UCSD-AML1 (cell line): ENCODE results near the gene P3H2.

Source experiments
- DNase-seq: peaks from one replicate; lab custom pipeline; 2025; ENCODE audit not compliant: unreplicated experiment; lab: John Stamatoyannopoulos, UW

P3H2 gene

DNA sequence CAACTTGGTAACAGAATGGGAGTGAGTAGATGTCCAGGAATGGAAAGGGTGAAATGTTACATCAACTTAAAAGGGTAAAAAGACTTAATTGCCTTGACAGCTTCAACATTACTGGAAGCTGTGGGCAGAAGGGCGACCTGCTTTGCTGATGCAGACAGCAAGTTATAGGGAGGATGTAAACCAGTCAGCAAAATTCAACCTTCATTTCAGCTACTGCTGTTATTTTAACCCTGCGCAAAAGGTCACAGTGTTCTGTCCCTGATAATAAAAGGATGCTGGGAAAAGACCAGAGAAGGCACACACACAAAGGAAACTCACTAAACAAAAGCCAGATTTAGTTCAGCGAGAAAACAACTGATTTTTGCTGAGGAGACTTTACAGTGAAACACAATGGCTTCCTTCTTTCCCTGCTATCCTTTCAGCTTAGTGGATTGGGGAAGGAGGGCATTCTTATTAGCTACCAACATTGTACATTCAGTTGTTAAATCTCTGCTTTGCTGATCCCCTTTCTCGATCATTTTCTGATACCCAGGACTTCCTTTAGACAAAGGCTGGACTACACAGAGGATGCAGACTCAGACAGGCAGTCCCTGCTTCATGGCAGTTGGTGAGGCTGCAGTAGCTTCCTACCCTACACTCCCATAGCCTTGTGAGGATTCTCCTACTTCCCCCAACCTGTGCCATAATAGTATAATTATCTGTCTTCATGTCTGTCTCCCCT, 62.0 kb downstream of the P3H2 start:
- DNase-seq, result no peak

DNA sequence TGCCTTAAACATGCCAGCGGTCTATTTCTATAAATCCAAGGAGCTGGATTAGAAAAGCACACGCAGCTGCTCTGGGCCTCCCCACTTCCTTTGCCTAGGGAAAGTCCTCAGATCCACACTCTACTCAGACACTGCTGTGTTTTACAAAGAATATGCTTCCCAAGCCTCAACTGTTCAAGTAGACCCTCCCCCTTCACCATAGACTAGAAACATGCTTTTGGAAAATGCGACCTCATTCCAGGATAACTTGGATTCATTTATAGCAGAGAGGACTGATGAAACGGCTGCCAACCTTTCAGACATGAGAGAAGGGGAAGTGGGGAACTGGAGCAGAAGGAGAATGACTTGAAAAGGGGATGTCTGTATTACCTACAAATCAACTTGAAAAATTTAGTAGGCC, 64.0 kb downstream of the P3H2 start:
- no peak for DNase-seq

DNA sequence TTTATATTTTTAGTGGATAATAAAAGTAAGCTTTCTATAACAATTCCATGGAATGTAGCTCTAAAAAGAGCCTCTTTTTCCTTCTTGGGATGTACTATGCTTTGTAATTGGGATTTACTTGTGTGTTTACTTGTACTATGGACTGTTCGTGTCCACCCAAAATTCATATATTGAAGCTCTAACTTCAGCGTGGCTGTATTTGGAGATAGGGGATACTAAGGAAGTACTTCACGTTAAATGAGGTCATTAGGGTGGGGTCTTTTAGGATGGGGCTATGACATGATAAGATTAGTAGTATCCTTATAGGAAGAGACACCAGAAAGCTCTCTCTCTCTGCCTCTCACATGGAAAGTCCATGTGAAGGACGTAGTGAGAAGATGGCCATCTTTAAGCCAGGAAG, 64.9 kb downstream of the P3H2 start:
- no peak for DNase-seq

DNA sequence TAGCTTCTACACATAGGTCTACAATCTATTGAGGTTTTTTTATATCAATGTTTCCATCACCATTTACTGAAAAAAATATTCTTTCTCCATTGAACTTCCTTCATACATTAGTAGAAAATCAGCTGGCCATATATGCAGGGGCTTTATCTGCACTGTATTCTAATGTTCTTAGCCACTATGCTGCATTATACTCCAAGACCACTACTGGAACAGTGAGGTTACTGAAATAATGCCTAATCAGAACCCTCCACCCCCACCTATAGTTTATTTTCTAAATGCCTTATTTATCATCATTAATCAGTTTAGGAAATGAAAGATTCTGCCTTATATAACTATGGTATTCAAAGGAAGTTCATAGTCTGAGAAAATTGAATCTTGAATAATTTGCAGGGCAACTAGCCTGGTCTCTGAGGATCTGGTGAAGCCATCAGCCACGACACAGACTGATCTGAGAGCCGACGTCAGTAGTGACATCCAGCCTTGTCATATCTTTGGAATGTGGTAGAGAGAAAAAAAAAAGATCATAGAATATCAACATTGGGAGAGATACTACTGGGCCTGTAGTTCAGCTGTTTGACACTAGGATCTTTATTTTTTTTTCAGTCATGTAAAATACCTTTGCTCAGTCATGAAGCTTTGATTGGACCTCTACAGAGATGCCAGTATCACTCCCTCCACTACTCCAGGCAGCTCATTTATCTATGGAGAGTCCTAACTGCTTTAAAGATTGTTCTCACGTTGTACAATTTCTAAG, 66.6 kb downstream of the P3H2 start:
- no peak for DNase-seq

DNA sequence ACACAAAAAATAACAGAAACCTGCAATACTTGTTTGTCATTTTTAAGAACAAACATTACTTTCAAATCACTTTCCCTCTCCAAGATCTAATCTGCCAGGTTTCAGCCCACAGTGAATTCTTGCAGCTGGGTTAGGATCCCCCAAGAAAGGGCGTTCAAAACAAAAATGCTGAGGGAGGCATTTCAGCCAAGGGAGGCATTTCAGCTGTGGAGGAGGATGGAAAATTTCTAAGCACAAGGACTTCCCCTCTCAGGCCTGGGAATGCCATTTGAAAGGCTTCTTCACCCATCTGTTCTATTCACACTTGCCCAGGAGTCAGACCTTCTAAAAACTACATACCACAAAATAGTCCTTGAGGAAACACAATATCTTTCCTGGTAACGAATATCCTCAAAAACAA, 69.1 kb downstream of the P3H2 start:
- no peak for DNase-seq

DNA sequence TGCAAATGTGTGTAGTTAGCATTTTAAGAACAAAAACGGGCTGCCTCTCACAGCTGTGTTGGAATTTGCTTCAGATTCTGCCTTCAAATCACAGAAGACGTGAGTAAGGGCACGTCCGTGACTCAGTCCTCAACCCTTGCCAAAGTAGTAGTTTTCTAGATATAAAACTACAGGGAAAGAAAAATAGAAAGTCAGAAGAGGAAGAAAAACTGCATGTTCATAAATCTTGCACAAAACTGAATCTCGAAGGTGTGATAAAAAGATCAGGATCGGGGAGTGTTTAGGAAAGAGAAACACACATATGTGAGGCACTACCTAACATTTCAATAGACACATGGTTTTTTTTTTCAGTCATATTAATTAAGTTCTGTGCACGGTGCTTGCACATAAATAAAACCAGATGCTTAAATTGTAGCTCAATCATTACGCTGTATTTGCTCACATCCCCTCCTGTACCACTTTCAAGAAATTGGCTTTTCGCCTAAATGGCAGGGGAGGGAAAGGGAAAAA, 71.7 kb downstream of the P3H2 start:
- no peak for DNase-seq

DNA sequence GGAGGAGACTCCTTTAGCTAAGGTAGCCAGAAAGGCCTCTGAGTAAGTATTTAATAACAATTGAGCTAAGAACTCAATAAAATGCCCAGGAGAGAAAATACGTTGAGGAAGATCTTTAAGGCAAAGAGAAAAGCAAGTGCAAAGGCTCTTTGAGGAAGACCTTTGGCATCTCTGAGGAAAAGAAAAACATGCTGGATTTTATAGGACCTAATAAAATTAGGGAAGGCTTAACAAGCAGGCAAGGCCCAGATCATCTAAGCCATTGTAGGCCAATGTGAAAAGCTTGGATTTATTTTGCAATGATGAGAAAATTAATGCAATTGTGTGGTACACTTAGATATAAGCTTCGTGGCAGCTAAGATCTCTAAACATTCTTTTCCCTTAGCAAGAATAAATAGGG, 75.7 kb downstream of the P3H2 start:
- no peak for DNase-seq

DNA sequence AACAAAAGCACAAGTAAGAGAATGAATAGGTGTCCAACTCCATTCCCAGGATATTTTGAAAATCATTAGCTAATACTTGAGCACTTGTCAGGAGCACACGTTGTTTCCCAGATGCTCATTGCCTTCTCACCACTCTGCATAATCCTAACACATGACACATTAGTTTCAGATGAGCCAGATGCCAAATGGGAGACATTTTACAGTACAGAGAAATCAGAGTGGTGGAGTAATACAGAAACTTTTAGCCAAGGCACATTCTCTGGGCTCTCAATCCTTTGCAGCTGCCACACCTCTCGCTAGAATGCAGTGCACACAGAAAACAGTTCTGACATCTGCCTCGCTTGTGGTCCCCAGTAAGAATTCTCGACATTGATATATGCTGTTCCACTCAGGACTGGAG, 76.6 kb downstream of the P3H2 start:
- no peak for DNase-seq

DNA sequence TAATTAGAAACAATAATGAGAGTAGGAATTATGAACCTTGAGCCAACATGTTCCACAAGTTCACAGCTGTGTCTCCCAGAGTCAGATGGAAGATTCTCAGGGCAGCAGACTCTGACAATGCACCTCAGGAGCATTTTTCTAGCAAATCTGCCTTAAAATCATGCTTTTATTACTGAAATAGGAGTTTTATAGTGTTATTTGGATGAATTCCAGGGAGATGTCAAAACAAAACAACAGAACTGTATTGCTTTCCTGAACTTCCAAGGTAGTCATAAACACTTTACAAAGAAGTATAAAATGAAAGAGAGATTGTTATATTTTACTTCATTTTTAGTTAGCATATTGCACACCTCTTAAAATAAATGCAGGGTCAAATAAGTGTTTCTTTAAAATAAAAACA, 77.0 kb downstream of the P3H2 start:
- DNase-seq, result no peak

DNA sequence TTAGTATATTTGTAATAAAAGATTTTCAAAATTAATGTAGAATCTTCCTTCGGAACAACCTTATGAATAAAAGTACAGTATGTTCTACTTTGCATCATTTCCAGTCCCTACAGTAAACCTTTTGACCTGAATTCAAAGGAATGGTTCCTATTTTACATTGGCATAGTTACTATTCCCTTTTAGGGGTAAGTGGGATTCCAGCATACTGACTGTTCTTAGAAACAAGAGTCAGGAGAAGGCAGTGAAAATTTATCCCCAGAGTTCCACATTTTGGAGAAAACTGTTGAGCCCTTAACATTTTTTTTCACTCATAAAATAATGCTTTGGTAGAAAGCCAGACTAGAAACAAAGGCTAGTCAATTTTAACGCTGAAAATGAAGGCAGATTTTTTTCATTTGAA, 78.1 kb downstream of the P3H2 start:
- DNase-seq, result no peak

DNA sequence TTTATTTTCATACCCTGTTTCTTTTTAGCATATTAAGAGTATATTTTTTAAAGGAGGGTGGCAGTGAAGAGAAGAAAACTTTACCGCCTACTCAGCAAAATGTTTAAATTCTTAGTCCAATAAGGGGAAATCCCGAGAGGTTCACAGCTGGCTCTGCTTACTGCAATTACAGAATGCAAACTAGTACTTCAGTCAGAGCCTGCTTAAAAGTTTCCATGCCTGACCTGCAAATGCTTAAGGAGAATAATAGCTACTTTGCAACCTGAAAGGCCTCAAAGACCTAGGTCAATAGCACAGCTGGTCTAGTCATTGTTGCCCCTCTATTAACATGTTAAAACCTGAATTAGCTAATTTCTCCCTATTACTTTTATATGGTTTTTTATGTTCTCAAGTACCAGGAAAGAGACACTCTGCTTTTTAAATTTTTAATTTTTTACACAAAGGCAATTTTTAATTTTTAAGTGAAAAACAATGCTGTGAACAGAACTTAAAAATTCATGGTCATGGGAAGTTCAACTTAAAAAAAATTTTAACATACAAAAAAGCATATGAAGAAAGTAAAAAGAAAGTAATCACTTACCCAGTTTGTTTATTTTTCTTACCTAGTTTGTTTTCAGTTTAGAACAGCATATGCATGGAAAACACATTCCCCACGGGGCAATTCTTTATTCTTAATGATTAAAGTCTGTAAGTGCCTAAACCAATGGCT, 79.2 kb downstream of the P3H2 start:
- DNase-seq, result no peak

DNA sequence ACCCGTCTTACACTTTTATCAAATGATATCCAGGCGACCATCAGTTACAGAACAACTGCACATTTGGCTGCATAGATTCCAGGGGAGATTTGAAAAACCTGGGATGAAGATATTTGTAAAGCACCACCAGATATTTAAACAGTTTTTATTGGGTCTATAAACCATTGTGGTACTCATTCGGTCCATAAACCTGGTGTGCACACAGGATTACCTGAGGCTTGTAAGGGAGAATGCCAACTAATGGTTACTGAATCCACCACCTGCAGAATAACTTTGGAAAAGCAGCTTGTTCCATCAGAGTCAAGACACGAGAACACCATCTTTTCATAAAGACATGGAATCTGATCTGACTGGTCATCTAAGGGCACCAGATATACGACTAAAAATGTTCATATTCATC, 80.6 kb downstream of the P3H2 start:
- DNase-seq, result no peak

DNA sequence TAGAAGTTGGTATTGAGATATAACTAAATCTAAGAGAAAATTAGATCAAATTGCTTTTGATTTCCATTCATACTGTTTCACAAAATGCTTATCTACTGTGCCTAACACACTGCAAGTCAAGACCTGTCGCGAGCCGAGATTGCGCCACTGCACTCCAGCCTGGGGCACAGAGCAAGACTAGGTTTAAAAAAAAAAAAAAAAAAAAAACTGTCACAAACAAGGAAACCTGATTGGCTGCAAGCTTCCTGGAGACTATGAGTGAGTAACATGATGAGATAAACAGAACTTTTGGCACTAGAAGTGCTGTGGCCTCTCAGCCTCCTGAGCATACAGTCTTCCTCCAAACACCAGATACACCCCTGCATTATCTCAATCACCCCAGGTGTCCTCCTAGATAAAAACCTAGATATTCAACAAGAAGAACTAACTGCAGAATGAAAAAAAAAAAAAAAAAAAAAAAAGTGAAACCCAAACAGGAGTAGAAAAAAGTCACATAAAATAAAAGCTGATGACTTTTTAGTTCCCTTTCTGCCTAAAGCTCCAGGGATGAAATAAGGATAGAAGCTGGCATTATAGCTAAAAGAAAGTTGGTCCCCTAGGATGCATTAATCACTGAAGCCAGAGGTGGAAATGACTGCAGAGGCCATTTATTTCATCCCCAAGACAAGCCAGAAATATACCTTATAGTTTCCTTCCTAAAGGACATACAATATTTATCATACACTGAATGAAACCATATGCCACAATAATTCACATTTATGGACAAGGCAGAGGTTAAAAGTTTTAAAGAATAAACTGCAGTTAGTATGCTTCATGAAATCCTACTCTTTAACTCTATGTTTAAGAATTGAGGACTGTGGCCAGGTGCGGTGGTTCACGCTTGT, 82.4 kb downstream of the P3H2 start:
- no peak for DNase-seq

DNA sequence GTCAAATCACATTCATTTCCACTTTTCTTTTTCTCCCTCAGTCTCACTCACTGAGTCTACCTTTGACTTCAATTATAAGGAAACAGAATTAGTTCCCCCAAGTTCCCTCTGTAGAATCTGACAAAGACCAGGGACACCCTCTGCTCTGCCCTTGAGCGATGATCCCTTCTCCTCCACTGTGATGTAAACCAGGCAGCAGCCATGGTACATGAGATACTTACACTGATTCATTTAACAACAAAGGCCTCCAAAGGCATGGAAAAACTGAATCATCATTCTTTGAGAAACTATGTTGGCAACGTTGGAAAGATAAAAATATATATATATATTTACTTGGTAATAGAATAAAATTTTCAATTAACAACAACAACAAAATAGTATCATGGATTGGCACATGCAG, 84.1 kb downstream of the P3H2 start:
- no peak for DNase-seq

DNA sequence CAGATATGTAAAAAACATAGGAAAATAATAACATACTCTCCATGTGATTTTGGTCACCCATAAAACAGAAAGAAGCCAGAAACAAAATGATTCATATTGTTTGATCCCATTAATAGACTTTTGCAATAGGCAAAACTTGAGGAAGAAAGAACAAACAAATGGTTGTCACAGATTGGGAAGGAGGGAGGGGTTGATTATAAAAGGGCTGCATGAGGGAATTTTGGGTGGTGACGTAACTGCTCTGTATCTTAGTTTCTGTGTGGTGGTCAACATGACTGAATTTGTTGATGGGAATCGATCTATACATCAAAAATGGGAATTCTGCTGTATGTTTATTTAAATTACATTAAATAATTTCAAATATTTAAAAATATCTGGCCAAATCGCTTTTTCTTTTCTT, 86.3 kb downstream of the P3H2 start:
- DNase-seq, result no peak

DNA sequence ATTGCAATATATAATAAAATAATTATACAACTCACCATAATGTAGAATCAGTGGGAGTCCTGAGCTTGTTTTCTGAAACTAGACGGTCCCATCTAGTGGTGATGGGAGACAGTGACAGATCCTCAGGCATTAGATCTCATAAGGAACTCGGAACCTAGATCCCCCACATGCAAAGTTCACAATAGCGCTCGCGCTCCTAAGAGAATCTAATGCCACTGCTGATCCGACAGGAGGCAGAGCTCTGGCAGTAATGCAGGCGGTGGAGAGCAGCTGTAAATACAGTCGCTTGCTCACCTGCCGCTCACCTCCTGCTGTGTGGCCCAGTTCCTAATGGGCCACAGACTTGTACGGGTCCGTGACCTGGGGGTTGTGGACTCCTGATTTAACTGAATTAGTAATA, 87.8 kb downstream of the P3H2 start:
- no peak for DNase-seq

DNA sequence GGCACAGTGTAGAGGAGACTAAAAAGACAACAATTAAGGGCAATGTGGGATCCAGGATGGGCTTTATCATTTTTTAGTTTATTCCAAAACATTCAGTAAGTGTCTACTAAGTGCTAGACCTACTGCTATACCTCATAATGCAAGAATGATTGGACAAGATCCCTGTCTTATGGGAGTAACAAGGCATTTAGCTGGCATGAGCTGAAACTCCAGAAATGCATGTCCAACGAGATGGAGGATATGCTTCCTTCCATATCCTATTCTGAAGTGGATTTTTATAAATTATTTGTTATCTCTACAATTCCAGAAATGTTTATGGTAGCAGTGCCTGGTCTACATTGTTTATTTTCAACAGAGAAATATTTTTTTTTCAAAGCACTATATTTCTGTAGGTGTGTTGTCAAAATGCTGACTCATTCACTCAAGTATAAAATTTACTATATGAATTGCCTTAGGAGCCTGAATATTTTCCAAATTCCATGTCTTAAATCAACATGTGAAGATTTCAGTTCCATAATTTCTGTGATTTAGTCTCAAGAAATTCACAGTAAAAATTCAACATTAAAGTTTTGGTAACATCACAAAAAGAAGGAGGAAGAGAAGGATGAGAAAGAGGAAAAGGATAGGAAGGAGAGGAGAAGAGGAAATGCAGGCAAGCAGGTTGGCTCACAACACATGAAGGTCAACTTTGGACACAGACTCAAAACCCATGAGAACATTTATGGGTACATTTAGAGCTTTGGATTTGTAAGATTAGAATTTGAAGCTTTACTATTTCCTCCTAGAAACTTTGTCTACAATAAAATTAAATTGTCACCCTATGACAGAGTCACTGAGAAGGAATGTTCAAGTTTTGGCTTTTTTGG, 88.6 kb downstream of the P3H2 start:
- no peak for DNase-seq

DNA sequence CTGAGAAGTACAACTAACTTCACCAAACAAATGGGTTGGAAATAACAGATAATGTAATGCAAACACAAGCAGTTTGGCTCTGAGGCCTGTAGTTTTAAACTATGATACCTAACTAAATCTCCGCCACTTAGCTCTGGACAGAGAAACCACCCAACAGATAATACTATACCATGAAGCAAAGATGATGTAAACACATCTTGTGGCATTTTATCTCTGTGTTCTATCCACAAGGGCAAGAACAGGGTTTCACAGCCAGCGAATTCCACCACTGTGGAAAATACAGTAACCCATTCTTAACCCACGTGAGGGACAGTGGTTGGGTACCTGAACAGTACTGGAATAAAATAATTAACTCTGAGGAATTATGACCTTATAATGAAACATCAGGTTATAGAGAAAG, 93.6 kb downstream of the P3H2 start:
- DNase-seq, result no peak

DNA sequence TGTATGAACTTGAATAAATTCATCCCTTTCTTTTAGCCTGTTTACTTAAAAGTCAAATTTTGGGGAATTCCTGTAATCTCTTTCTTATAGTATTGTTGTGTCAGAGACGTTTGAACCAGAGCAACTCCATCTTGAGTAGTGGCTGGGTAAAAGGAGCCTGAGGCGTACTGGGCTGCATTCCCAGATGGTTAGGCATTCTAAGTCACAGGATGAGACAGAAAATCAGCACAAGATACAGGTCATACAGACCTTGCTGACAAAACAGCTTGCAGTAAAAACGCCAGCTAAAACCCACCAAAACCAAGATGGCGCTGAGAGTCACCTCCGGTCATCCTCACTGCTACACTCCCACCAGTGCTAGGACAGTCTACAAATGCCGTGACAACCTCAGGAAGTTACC, 94.5 kb downstream of the P3H2 start:
- DNase-seq, result no peak

DNA sequence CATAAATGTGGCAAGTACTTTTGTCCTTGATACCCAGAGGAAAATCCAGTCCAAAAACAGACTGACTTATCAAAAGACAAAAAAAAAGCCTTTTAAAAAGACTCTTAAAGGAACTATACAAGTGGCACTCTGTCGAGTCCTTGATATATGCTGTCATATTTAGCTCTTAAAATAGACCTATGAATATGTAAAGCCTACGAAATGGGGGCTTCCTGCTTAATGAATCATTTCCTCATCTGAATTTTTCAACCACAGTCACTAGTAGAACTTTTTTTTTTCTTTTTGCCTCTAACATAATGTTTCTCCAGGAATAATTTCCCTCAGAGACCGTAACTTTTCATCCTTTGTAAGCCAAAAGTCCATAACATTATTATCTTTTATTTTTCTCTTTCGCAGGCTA, 95.8 kb downstream of the P3H2 start:
- DNase-seq, result no peak
